Mammary epithelial cell (primary cell): ENCODE results near the gene COL20A1.

ENCODE experiments used
- CTCF ChIP-seq, 2 donors: IDR thresholded peaks in 1 of 2; conservative IDR thresholded peaks in 1 of 2; 2 replicates each; pipeline ENCODE4 v1.5.1; 2011 to 2012; ENCODE audit warnings: inconsistent platforms in 2 of 2, low read length in 2 of 2, mild to moderate bottlenecking in 2 of 2, control low read depth in 1 of 2, low read depth in 1 of 2; ENCODE audit not compliant: insufficient read depth in 1 of 2; ENCODE audit errors: extremely low read depth in 1 of 2
- EZH2 ChIP-seq: IDR thresholded peaks from 2 replicates; pipeline ENCODE4 v1.6.1; 2012; ENCODE audit warnings: low read length, inconsistent platforms, borderline replicate concordance

DNA sequence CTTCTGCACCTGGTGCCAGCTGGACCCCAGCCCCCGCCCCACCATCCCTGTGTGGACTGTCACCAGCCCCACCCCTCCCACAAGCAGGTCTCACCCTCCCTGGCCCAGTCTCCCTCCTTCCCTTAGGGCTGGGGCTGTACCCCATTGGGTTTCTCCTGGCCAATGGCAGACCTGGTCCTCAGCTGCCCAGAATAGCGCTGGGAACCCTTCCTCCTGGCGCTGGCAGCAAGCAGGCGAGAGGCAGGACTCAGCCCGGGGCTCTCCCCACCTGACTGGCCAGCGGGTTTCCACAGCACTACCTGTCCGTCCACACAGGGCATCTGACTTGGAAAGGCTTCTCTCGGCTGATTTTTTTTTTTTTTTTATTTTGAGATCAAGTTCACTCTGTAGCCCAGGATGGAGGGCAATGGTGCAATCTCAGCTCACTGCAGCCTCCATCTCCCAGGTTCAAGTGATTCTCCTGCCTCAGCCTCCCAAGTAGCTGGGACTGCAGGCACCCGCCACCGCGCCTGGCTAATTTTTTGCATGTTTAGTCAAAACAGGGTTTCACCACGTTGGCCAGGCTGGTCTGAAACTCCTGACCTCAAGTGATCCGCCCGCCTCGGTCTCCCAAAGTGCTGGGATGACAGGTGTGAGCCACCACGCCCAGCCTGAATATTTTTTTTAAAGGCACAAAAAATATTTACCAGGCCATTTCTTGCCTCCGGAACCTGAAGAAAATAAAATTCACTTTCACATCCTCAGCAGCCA, 89.7 kb downstream of the COL20A1 start:
- TF ChIP-seq CTCF (conservative IDR thresholded peaks at IDR 0.05 in 1 of 2, IDR thresholded peaks at IDR 0.05 in 1 of 2; ENCODE audit: extremely low read depth in 1 of 2, insufficient read depth in 1 of 2, low read depth in 1 of 2, low read length in 2 of 2) (no peak), EZH2 (no peak)
